Body of pancreas (tissue), 4 donors: Measurements from ENCODE around the gene TMEM271. TPM values are rescaled to one million over a fixed set of nuclear protein-coding genes. Genes with fewer than 3 reads are reported as not detected.

Experiments used
- ATAC-seq: fragments of 150-250 bp; one replicate; pipeline ENCODE4 v1.9.1; 2016
- DNase-seq, 4 donors: peaks; one replicate each; pipeline ENCODE4 v3.0.0-alpha.2; 2019
- H3K27ac ChIP-seq, 4 donors: fragments of 200-600 bp; sonication (generic); 1 replicate in 3 of 4; 2 replicates in 1 of 4; pipeline versions ENCODE4 v1.5.1 to v1.6.1; 2016 to 2019; ENCODE audit warnings: mild to moderate bottlenecking in 1 of 4, mixed read lengths in 1 of 4, moderate library complexity in 1 of 4
- H3K27me3 ChIP-seq, 2 donors: fragments of 200-600 bp; sonication (generic); one replicate each; pipeline ENCODE4 v1.6.0; 2016; ENCODE audit warnings: mild to moderate bottlenecking in 1 of 2
- H3K36me3 ChIP-seq, 2 donors: fragments of 200-600 bp; sonication (generic); replicated peaks in 1 of 2; 2 replicates each; pipeline ENCODE4 v1.5.1; 2016; ENCODE audit warnings: low read depth in 2 of 2; ENCODE audit not compliant: insufficient read depth in 1 of 2
- H3K4me1 ChIP-seq: fragments of 200-600 bp; sonication (generic); one replicate; pipeline ENCODE4 v1.6.0; 2016
- H3K4me3 ChIP-seq, 2 donors: fragments of 200-600 bp; sonication (generic); 1 replicate in 1 of 2; 2 replicates in 1 of 2; pipeline ENCODE4 v1.5.1; 2016 to 2019
- H3K9me3 ChIP-seq, 3 donors: fragments of 200-600 bp; sonication (generic); 1 replicate in 2 of 3; 2 replicates in 1 of 3; pipeline ENCODE4 v1.5.1; 2016
- POLR2A ChIP-seq, 3 donors: fragments of 450-650 bp; IDR thresholded peaks; one replicate each; pipeline ENCODE4 v1.6.1; 2016; ENCODE audit warnings: antibody characterized with exemption in 3 of 3, mild to moderate bottlenecking in 2 of 3
- WGBS, 2 donors: methylation state at CpG; one replicate each; pipeline ENCODE4 v1.1.5; 2017; 5-methylcytosine and 5-hydroxymethylcytosine counted together
- intact Hi-C: fragments of 100-400 bp; cut with DNase I; formaldehyde crosslinking; loops from one replicate; pipeline ENCODE4 v1.15.1; 2023
- total RNA-seq, 2 donors: library from RNA; depleted of rRNA; stranded (reverse); fragments of >200 nt; gene quantifications; one replicate each; pipeline ENCODE4 v1.1.0, GENCODE V29; 2016
- TF ChIP-seq, protein P1 (sequence below), 7 experiments: fragments of 450-650 bp in 4 of 7; fragments of 200-600 bp in 3 of 7; sonication (generic) in 3 of 7; IDR thresholded peaks; one replicate each; pipeline ENCODE4 v1.5.1; 2016 to 2019; ENCODE audit warnings: antibody characterized with exemption in 7 of 7

Gene TMEM271
- total RNA-seq, 2 donors from 2014 or later: not detected

DNA sequence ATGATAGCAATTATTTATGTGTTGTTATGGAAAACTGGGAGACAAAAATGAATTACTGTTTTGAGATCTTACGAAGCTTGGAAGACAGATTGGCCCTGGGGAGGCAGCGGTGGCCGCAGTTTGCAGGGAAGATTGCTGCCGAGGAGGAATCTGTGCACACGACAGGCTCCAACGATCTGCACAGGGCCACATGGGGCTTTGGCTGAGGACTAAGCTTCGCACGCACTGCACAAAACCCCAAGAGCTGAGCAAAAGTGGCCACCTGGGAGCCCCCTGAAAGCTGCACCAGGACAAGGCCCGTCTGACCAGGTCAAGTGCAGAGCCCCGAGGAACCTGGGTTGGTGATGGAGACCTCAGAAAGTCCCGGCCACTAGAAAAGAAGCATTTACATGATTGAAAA, 44.1 kb upstream of the TMEM271 start:
- Histone ChIP-seq H3K36me3 (no peaks in the 10 kb centered on the region), H3K27ac (no peak overlapping the region), H3K27me3 (no peaks in the 10 kb centered on the region), H3K9me3 (no peaks in the 10 kb centered on the region), H3K4me3 (no peak overlapping the region), H3K4me1 (no peaks in the 10 kb centered on the region)
- DNase-seq: no peak
- TF ChIP-seq, protein P1, sequence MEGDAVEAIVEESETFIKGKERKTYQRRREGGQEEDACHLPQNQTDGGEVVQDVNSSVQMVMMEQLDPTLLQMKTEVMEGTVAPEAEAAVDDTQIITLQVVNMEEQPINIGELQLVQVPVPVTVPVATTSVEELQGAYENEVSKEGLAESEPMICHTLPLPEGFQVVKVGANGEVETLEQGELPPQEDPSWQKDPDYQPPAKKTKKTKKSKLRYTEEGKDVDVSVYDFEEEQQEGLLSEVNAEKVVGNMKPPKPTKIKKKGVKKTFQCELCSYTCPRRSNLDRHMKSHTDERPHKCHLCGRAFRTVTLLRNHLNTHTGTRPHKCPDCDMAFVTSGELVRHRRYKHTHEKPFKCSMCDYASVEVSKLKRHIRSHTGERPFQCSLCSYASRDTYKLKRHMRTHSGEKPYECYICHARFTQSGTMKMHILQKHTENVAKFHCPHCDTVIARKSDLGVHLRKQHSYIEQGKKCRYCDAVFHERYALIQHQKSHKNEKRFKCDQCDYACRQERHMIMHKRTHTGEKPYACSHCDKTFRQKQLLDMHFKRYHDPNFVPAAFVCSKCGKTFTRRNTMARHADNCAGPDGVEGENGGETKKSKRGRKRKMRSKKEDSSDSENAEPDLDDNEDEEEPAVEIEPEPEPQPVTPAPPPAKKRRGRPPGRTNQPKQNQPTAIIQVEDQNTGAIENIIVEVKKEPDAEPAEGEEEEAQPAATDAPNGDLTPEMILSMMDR (IDR thresholded peaks at IDR 0.05): no peak
- TF ChIP-seq POLR2A (IDR thresholded peaks at IDR 0.05): no peak
- 65 to 68% methylated on average over 11 of the region's 11 CpGs for WGBS, 2 donors
- no peak for ATAC-seq
- intact Hi-C loops: no loop called here

DNA sequence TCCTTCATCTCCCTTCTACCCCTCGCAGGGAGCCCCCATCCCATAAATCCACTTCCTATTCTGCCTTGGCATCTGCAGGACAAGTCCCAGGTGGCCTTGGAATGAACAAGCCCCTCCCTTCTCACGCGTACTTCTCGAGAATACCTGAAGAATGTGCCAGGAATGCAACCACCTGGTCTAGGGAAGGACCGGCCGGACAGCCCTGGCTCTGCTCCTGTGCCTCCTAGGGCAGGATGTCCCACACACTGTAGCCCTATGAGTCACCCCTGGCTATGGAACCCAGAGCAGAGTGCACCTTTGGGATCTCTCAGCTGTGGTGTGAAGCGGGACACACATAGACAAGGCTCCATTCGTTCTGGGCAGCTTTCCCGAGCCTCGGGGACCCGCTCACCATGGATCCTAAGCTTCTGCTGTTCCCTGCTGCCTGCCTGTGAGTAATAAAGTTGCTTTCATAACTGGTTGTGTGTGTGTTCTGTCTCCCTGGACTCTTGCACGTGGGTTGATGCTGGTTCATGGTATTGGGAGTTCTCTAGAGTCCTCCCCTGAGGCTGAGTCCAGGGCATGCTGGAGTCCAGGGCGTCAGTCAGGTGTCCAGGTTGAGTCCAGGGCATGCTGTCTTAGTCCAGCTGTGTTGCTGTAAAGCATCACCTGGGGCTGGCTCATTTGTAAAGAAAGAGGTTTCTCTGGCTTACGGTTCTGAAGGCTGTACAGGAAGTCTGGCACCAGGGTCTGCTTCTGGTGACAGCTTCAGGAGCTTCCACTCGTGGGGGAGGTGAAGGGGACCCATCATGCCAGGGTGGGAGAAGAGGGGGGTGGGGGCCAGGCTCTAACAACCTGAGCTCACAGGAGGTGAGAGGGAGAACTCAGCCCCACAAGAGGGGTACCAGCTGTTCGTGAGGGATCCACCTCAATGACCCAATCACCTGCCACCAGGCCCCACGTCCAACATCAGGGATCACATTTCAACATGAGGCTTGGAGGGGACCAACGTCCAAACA, 41.8 kb upstream of the TMEM271 start:
- TF ChIP-seq, protein P1 (IDR thresholded peaks at IDR 0.05): no peak
- TF ChIP-seq POLR2A (IDR thresholded peaks at IDR 0.05): no peak
- intact Hi-C loops: no loop called here
- 27 to 37% methylated on average over 8 to 18 of the region's 18 CpGs for WGBS, 2 donors
- Histone ChIP-seq H3K27me3 (no peaks in the 10 kb centered on the region), H3K9me3 (no peaks in the 10 kb centered on the region), H3K4me1 (no peaks in the 10 kb centered on the region), H3K4me3 (no peak overlapping the region), H3K27ac (no peak overlapping the region), H3K36me3 (no peaks in the 10 kb centered on the region)
- ATAC-seq (no peak), DNase-seq (peak in 1 of 4 donors; percentile 3)

DNA sequence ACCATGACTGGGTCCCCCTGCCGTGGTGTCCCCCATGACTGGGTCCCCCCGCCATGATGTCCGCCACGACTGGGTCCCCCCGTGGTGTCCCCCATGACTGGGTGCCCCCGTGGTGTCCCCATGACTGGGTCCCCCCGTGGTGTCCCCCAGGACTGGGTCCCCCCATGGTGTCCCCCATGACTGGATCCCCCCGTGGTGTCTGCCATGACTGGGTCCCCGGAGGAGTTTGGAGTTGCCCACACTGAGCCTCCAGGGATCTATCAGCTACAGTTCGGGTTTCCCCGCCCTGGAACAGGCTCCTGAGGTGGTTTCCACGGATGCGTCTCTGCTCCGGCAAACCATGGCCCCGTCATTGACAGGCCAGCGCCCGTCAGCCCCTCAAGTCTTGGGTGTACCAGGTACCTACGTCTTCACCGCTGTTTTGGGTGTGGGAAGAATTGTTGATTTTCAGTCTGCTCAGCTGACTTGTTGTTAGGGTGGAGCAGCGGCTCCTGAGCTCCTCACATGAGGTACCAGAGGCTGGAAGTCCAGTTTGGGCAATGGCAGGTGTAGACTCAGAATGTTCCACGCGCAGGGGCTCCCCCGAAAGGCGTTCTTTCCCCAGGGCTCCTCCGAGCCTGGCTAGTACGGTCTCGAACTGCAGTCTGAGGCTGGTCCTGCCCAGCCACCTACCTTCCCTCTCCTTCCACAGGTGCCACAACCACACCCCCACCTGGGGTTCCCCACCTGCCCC, 41.0 kb upstream of the TMEM271 start:
- Histone ChIP-seq H3K36me3 (no peaks in the 10 kb centered on the region), H3K27ac (no peak overlapping the region), H3K4me3 (no peak overlapping the region), H3K4me1 (no peaks in the 10 kb centered on the region), H3K9me3 (no peaks in the 10 kb centered on the region), H3K27me3 (no peaks in the 10 kb centered on the region)
- 87 to 90% methylated on average over 15 to 24 of the region's 27 CpGs for WGBS, 2 donors
- ATAC-seq: no peak
- intact Hi-C loops: no loop called here
- TF ChIP-seq POLR2A (IDR thresholded peaks at IDR 0.05): no peak
- TF ChIP-seq, protein P1 (IDR thresholded peaks at IDR 0.05): no peak
- DNase-seq: no peak

DNA sequence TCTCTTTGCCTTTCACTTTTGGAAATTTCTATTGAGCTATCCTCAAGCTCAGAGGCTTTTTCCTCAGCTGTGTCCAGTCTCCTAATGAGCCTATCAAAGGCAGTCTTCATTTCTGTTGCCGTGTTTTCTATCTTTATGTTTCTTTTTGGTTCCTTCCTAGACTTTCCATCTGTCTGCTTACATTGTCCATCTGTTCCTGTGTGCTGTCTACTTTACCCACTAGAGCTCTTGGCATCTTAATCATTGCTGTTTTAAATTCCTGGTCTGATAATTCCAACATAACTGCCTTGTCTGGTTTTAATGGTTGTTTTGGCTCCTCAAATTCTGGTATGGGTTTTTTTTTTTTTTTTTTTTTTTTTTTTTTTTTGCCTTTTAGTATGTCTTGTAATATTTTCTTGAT, 40.0 kb upstream of the TMEM271 start:
- TF ChIP-seq, protein P1 (IDR thresholded peaks at IDR 0.05): no peak
- no peak for TF ChIP-seq POLR2A (IDR thresholded peaks at IDR 0.05)
- intact Hi-C loops: no loop called here
- Histone ChIP-seq H3K4me3 (no peak overlapping the region), H3K27me3 (no peaks in the 10 kb centered on the region), H3K9me3 (no peaks in the 10 kb centered on the region), H3K27ac (no peak overlapping the region), H3K4me1 (no peaks in the 10 kb centered on the region), H3K36me3 (no peaks in the 10 kb centered on the region)
- DNase-seq: no peak
- 78 to 85% methylated on average over 1 of the region's 1 CpG for WGBS, 2 donors
- ATAC-seq: no peak
